HepG2 (cell line): ENCODE data around the gene NEK6. TPM values are rescaled to one million over a fixed set of nuclear protein-coding genes. Genes with fewer than 3 reads are reported as not detected.

ENCODE experiments used
- ATAC-seq: fragments of 200-7000 bp; cut with Tn5 transposase; 3 replicates; pipeline ENCODE4 v1.9.1; 2020; ENCODE audit warnings: mild to moderate bottlenecking, moderate library complexity
- BruUV-seq: library from RNA; stranded (reverse); fragments of 400-500 nt; replicated peaks from 2 replicates; lab custom pipeline; 2021; lab: Mats Ljungman, UMichigan
- CTCF ChIA-PET: fragments of 300-600 bp; formaldehyde crosslinking; extraction: SDS; loops from one replicate; lab custom pipeline; 2021; ENCODE audit warnings: low total read pairs, inconsistent platforms, low intra/inter-chr PET ratio; lab: Yijun Ruan, JAX
- POLR2A ChIA-PET: fragments of 350-600 bp; sonication (Branson Sonifier 250); formaldehyde crosslinking; loops from one replicate; lab custom pipeline; 2020; ENCODE audit warnings: antibody characterized with exemption, inconsistent platforms; lab: Yijun Ruan, JAX
- DNase-seq: peaks from one replicate; pipeline ENCODE4 v3.0.0-alpha.2; 2015; ENCODE audit warnings: low spot score
- FAIRE-seq: peaks from 3 replicates; lab custom pipeline; 2011; peaks lifted over from hg19 to GRCh38; lab: Jason Lieb, UNC
- H2AFZ ChIP-seq: one replicate; pipeline ENCODE4 v1.6.1; 2011; ENCODE audit warnings: low read length, inconsistent platforms
- H3K27ac ChIP-seq: fragments of 300-600 bp; 3 replicates; pipeline ENCODE4 v1.8.0; 2011; ENCODE audit warnings: mixed run types, mild to moderate bottlenecking, mixed read lengths, low read length, inconsistent platforms; ENCODE audit not compliant: insufficient read depth; ENCODE audit errors: extremely low read length
- H3K27me3 ChIP-seq, 2 experiments: fragments of 200-600 bp in 1 of 2; 2 replicates in 1 of 2; 3 replicates in 1 of 2; pipeline versions ENCODE4 v1.6.0 to v1.8.0; 2011; ENCODE audit warnings: low read length in 2 of 2, mild to moderate bottlenecking in 2 of 2, moderate library complexity in 2 of 2, inconsistent platforms in 1 of 2; ENCODE audit not compliant: insufficient read depth in 2 of 2, control insufficient read depth in 1 of 2
- H3K36me3 ChIP-seq, 2 experiments: fragments of 200-600 bp in 1 of 2; replicated peaks in 1 of 2; 2 replicates in 1 of 2; 3 replicates in 1 of 2; pipeline versions ENCODE4 v1.5.1 to v1.8.0; 2011; ENCODE audit warnings: low read length in 2 of 2, inconsistent platforms in 1 of 2; ENCODE audit not compliant: insufficient read depth in 2 of 2, control insufficient read depth in 1 of 2
- H3K4me1 ChIP-seq: 2 replicates; pipeline ENCODE4 v1.5.1; 2012; ENCODE audit warnings: low read length, inconsistent platforms; ENCODE audit not compliant: insufficient read depth
- H3K4me2 ChIP-seq: 2 replicates; pipeline ENCODE4 v1.6.0; 2011; ENCODE audit warnings: low read depth, low read length, inconsistent platforms
- H3K4me3 ChIP-seq, 3 experiments: fragments of 200-600 bp in 1 of 3; sonication (generic), shearing (Covaris generic) in 1 of 3; replicated peaks in 1 of 3; 2 replicates each; pipeline ENCODE4 v1.5.1; 2011 to 2016; ENCODE audit warnings: low read length in 3 of 3, inconsistent platforms in 2 of 3, low read depth in 2 of 3, mild to moderate bottlenecking in 2 of 3, control low read depth in 1 of 3, mixed read lengths in 1 of 3; ENCODE audit not compliant: insufficient read depth in 1 of 3
- H3K79me2 ChIP-seq: one replicate; pipeline ENCODE4 v1.6.1; 2011; ENCODE audit warnings: low read length, inconsistent platforms; ENCODE audit not compliant: insufficient read depth
- H3K9ac ChIP-seq: 2 replicates; pipeline ENCODE4 v1.6.0; 2011; ENCODE audit warnings: mild to moderate bottlenecking, low read depth, low read length, inconsistent platforms; ENCODE audit not compliant: insufficient read depth
- H3K9me3 ChIP-seq: 2 replicates; pipeline ENCODE4 v1.5.1; 2012; ENCODE audit warnings: mild to moderate bottlenecking, low read length
- H4K20me1 ChIP-seq: 2 replicates; pipeline ENCODE4 v1.6.0; 2011; ENCODE audit warnings: inconsistent platforms, mild to moderate bottlenecking, low read length, moderate library complexity; ENCODE audit not compliant: insufficient read depth
- DPF2 ChIP-seq: sonication (generic); formaldehyde crosslinking; IDR thresholded peaks from 2 replicates; pipeline ENCODE4 v1.4.0; 2020; ENCODE audit warnings: mild to moderate bottlenecking, low read depth, missing genetic modification reagents, borderline replicate concordance
- ESRRA ChIP-seq: sonication (generic); formaldehyde crosslinking; IDR thresholded peaks from 2 replicates; pipeline ENCODE4 v1.5.1; 2020; ENCODE audit warnings: mild to moderate bottlenecking, low read depth, missing genetic modification reagents
- HNF4A ChIP-seq: sonication (generic); formaldehyde crosslinking; IDR thresholded peaks from 2 replicates; pipeline ENCODE4 v1.4.0; 2020; ENCODE audit warnings: missing genetic modification reagents
- MAZ ChIP-seq, 2 experiments: sonication (generic) in 1 of 2; formaldehyde crosslinking in 1 of 2; IDR thresholded peaks; 2 replicates each; pipeline versions ENCODE4 v1.5.0 to v1.6.1; 2012 to 2020; ENCODE audit warnings: low read depth in 2 of 2, mild to moderate bottlenecking in 2 of 2, borderline replicate concordance in 1 of 2, improper control_type of control experiment in 1 of 2, low read length in 1 of 2, missing genetic modification reagents in 1 of 2, moderate library complexity in 1 of 2
- MTF1 ChIP-seq: sonication (generic); formaldehyde crosslinking; IDR thresholded peaks from 2 replicates; pipeline ENCODE4 v1.5.0; 2020; ENCODE audit warnings: missing genetic modification reagents
- ZNF552 ChIP-seq: sonication (generic); formaldehyde crosslinking; IDR thresholded peaks from 2 replicates; pipeline ENCODE4 v1.9.0; 2022; ENCODE audit warnings: missing genetic modification reagents, mild to moderate bottlenecking, borderline replicate concordance
- ZNF709 ChIP-seq: sonication (generic); formaldehyde crosslinking; IDR thresholded peaks from 2 replicates; pipeline ENCODE4 v1.5.0; 2020; ENCODE audit warnings: mild to moderate bottlenecking, missing genetic modification reagents
- WGBS: methylation state at CpG from one replicate; pipeline ENCODE4 v1.1.6; 2017; ENCODE audit warnings: low lambda C conversion rate; 5-methylcytosine and 5-hydroxymethylcytosine counted together
- in situ Hi-C: cut with HindIII; loops from 2 replicates; pipeline ENCODE4 v1.10.0; 2017; ENCODE audit warnings: low pct_unique_long_range_greater_than_20kb; ENCODE audit not compliant: extremely low pct_ligation_motif_present
- intact Hi-C: fragments of 100-400 bp; cut with micrococcal nuclease; formaldehyde crosslinking; loops from one replicate; pipeline ENCODE4 v1.10.0; 2022; ENCODE audit not compliant: unreplicated experiment
- polyA plus RNA-seq, 8 experiments: library from polyadenylated mRNA; depleted of rRNA in 3 of 8; stranded (reverse) in 7 of 8; unstranded in 1 of 8; fragments of >200 nt; fragmentation: Illumina TruSeq in 4 of 8; extraction: Trizol in 4 of 8; gene quantifications; 2 replicates each; pipeline versions ENCODE4 v1.2.1 to v1.2.3, GENCODE V29; 2011 to 2016; ENCODE audit warnings: low read depth in 4 of 8, missing spikeins in 1 of 8, mixed read lengths in 1 of 8; ENCODE audit not compliant: insufficient read depth in 1 of 8
- total RNA-seq, 5 experiments: library from RNA; depleted of rRNA; stranded (reverse); fragments of >200 nt; fragmentation: Illumina TruSeq; extraction: Trizol; gene quantifications; 2 replicates each; pipeline ENCODE4 v1.2.3, GENCODE V29; 2016; ENCODE audit warnings: low read depth in 1 of 5
- TF ChIP-seq, protein P1 (sequence below): sonication (generic); formaldehyde crosslinking; IDR thresholded peaks from 2 replicates; pipeline ENCODE4 v1.4.0; 2020; ENCODE audit warnings: missing genetic modification reagents
- TF ChIP-seq, protein P2 (sequence below): sonication (generic); formaldehyde crosslinking; IDR thresholded peaks from 2 replicates; pipeline ENCODE4 v1.4.0; 2020; ENCODE audit warnings: mild to moderate bottlenecking, missing genetic modification reagents

The NEK6 gene
- total and polyA plus RNA-seq, 2 of the 13 experiments (the other 11 are each of a cell fraction or from before 2014, with no cell fraction given) = 30.4 to 119 TPM

DNA sequence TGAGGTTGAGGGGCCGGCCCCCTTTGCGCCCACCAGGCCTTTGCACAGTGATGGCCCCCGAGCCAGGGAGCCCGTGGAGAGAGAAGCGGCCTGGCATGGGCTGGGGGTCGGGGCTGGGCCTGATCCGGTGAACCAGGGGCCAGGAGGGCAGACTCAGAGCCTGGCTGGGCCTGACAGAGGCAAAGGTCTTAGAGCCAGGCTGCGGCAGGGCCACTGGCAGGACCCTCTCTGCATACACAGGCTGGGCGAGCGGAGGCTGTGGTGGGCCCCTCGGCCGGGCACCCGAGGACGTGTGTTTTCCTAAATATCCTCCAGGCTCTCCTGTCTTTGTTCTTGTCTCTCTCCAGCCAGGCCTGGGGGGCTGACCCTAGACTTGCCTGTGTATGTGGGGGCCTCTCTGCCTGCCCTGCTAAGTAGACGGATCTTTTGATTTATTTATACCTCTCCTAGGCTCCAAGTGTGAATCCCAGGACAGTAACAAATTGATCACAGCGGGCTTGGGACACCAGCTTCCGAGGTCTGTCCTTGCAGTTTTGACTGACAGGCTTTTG lies 933 bp downstream of the NEK6 start:
- peaks cover 26% of the 10 kb centered on the region for H4K20me1 ChIP-seq
- H3K9me3 ChIP-seq = no peaks in the 10 kb centered on the region
- ChIA-PET POLR2A (interaction anchor here (0.7 to 1.7 kb wide), 15 partner anchors 11 to 788 kb away, joined by 3 to 20 read pairs (median 4); no protein-coding TSS in a partner anchor), CTCF (no interaction called here)
- H3K79me2 ChIP-seq = peaks cover 51% of the 10 kb centered on the region
- peaks cover 57% of the 10 kb centered on the region for H3K4me1 ChIP-seq
- FAIRE-seq = no peak
- in situ Hi-C loops = no loop called here
- peak overlapping the region; percentile 77 to 99 (median 98) for H3K4me3 ChIP-seq
- peak; percentile 23 for DNase-seq
- H3K36me3 ChIP-seq = no peaks in the 10 kb centered on the region; a peak in 1 of 5 replicates
- 0% methylated on average over 3 of the region's 17 CpGs for WGBS
- peak overlapping the region; percentile 95 for H3K9ac ChIP-seq
- H3K27me3 ChIP-seq = peaks cover 0 to 12% of the 10 kb centered on the region in 2 experiments; a peak in 3 of 5 replicates
- intact Hi-C loops = loop anchor here (2.0 to 5.0 kb wide), 3 partner anchors 26 to 126 kb away; no protein-coding TSS in a partner anchor
- peak; percentile 68 for ATAC-seq
- H3K27ac ChIP-seq = peak overlapping the region; percentile 95
- TSS peak; percentile 99 for BruUV-seq
- H2AFZ ChIP-seq = no peak overlapping the region
- H3K4me2 ChIP-seq = peak overlapping the region; percentile 100
- TF ChIP-seq ZNF552 (CRISPR knock-in tag) (no peak), HNF4A (CRISPR knock-in tag) (peak; percentile 62), ESRRA (CRISPR knock-in tag) (no peak), MTF1 (CRISPR knock-in tag) (no peak), ZNF709 (CRISPR knock-in tag) (0 out of 2 replicates have a peak, but pooled peaks have one; percentile 62), DPF2 (CRISPR knock-in tag) (no peak), MAZ (IDR thresholded peaks at IDR 0.05; ENCODE audit: borderline replicate concordance, low read depth, low read length) (no peak), MAZ (CRISPR knock-in tag; IDR thresholded peaks at IDR 0.05; ENCODE audit: low read depth) (0 out of 2 replicates have a peak, but pooled peaks have one; percentile 35)
- TF ChIP-seq, protein P1, sequence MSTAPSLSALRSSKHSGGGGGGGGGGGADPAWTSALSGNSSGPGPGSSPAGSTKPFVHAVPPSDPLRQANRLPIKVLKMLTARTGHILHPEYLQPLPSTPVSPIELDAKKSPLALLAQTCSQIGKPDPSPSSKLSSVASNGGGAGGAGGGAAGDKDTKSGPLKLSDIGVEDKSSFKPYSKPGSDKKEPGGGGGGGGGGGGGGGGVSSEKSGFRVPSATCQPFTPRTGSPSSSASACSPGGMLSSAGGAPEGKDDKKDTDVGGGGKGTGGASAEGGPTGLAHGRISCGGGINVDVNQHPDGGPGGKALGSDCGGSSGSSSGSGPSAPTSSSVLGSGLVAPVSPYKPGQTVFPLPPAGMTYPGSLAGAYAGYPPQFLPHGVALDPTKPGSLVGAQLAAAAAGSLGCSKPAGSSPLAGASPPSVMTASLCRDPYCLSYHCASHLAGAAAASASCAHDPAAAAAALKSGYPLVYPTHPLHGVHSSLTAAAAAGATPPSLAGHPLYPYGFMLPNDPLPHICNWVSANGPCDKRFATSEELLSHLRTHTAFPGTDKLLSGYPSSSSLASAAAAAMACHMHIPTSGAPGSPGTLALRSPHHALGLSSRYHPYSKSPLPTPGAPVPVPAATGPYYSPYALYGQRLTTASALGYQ (CRISPR knock-in tag) = no peak
- TF ChIP-seq, protein P2, sequence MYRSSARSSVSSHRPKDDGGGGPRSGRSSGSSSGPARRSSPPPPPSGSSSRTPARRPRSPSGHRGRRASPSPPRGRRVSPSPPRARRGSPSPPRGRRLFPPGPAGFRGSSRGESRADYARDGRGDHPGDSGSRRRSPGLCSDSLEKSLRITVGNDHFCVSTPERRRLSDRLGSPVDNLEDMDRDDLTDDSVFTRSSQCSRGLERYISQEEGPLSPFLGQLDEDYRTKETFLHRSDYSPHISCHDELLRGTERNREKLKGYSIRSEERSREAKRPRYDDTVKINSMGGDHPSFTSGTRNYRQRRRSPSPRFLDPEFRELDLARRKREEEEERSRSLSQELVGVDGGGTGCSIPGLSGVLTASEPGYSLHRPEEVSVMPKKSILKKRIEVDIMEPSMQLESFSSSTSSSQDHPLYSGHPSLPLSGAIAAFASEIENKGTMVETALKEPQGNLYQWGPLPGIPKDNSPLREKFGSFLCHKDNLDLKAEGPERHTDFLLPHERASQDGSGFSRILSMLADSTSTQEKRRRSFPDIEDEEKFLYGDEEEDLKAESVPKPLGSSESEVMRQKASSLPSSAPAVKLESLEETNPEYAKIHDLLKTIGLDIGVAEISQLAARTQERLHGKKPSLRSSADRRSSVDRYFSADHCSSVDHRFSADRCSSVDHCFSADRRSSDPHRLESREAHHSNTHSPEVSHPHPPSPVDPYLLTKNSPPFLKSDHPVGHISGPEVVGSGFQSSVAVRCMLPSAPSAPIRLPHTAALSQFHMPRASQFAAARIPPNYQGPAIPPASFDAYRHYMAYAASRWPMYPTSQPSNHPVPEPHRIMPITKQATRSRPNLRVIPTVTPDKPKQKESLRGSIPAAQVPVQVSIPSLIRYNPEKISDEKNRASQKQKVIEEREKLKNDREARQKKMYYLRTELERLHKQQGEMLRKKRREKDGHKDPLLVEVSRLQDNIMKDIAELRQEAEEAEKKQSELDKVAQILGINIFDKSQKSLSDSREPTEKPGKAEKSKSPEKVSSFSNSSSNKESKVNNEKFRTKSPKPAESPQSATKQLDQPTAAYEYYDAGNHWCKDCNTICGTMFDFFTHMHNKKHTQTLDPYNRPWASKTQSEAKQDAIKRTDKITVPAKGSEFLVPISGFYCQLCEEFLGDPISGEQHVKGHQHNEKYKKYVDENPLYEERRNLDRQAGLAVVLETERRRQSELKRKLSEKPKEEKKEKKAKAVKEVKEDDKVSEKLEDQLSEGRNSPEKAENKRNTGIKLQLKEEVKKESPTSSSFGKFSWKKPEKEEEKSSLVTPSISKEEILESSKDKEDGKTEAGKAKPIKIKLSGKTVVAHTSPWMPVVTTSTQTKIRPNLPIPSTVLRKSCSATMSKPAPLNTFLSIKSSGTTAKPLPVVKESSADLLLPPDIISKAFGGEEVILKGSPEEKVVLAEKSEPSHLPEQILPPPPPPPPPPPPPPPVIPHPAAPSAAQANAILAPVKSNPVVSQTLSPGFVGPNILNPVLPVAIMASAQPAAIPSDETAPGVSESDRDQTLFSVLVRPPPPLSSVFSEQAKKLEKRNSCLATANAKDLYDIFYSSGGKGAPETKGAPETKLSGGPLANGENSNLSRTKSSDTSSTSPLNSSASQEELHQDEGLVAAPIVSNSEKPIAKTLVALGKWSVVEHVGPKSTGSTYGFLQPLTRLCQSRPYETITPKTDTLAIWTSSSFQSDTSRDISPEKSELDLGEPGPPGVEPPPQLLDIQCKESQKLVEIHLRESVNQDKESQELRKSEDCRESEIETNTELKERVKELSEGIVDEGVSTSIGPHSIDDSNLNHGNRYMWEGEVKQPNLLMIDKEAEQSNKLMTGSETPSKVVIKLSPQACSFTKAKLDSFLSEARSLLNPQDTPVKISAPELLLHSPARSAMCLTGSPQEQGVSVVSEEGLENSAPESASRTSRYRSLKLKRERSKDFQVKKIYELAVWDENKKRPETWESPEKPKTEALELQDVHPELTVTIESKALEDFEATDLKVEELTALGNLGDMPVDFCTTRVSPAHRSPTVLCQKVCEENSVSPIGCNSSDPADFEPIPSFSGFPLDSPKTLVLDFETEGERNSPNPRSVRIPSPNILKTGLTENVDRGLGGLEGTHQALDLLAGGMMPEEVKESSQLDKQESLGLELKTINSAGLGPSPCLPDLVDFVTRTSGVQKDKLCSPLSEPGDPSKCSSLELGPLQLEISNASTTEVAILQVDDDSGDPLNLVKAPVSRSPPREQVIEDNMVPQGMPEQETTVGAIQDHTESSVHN (CRISPR knock-in tag) = no peak
